CD4-positive, alpha-beta T cell treated with Interleukin-17A for 4 hours (primary cell): Measurements from ENCODE around the gene FGF1.
A peak's percentile ranks its signal among the peaks of the same experiment; 100 is the strongest.

Experiments
- DNase-seq: peaks from one replicate; pipeline ENCODE4 v3.0.0-alpha.2; 2020; ENCODE audit warnings: mixed read lengths

FGF1 gene

GRCh38 chr5:142571371-142571770 is 114.5 kb downstream of the FGF1 start:
- DNase-seq: no peak

- DNase-seq: no peak
Observed at GRCh38 chr5:142569905-142570304, 116.0 kb downstream of the FGF1 start.

- DNase-seq: no peak
Observed at GRCh38 chr5:142568996-142569335, 116.9 kb downstream of the FGF1 start.

- DNase-seq: no peak
Observed at GRCh38 chr5:142568283-142568995, 117.5 kb downstream of the FGF1 start.

GRCh38 chr5:142561486-142562097 is 124.3 kb downstream of the FGF1 start:
- DNase-seq: no peak

- DNase-seq: no peak
Observed at GRCh38 chr5:142561029-142561428, 124.9 kb downstream of the FGF1 start.

GRCh38 chr5:142552107-142552506 is 133.8 kb downstream of the FGF1 start:
- no peak for DNase-seq

GRCh38 chr5:142551338-142552067 is 134.4 kb downstream of the FGF1 start:
- DNase-seq: no peak

GRCh38 chr5:142550471-142550870 is 135.4 kb downstream of the FGF1 start:
- no peak for DNase-seq

- DNase-seq: no peak
Observed at GRCh38 chr5:142549834-142550233, 136.1 kb downstream of the FGF1 start.

GRCh38 chr5:142548739-142549275 is 137.1 kb downstream of the FGF1 start:
- peak; percentile 17 for DNase-seq

- no peak for DNase-seq
Observed at GRCh38 chr5:142547445-142548380, 138.2 kb downstream of the FGF1 start.

GRCh38 chr5:142545650-142546322 is 140.1 kb downstream of the FGF1 start:
- no peak for DNase-seq

- DNase-seq: no peak
Observed at GRCh38 chr5:142544946-142545649, 140.8 kb downstream of the FGF1 start.

GRCh38 chr5:142544071-142544753 is 141.7 kb downstream of the FGF1 start:
- DNase-seq: no peak

- no peak for DNase-seq
Observed at GRCh38 chr5:142542906-142543305, 143.0 kb downstream of the FGF1 start.
